ENCODE data around the gene SHISAL2A.
A peak's percentile ranks its signal among the peaks of the same experiment; 100 is the strongest.

The SHISAL2A gene

DNA sequence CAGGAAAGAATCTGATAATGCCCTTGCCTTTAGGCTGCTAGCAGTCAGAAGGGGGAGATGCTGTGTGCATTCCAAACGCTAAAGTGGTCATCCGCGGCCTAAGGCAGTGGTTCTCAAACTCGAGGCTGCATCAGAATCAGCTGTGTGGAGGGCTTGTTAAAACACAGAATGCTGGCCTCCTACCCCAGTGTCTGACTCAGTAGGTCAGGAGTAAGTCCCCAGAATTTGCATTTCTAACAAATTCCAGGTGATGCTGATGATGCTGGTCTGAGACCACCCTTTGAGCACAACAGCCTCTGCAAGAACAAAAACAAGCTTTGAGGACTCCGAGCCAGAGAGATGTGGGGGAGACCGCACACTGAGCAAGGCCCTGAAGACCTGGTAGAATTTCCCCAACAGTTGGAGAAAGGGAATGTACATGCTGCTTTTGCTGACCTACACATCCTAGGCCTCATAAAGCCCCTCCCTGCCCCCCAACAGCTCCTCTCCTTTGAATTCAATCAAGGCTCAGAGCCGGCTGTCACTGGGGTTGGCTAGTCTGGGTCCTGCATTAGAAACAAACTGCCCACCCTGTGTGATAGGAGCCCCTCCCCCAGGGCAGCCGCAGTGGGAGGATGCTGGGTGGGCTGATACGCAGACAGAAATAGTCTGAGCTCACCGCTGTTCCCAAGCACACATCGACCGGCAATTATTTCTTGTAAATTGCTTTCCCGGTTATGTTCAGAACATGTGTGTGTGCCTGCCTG lies 27.1 kb downstream of the SHISAL2A start:
- DNase-seq (ENCODE audit: low spot score), result no peak

DNA sequence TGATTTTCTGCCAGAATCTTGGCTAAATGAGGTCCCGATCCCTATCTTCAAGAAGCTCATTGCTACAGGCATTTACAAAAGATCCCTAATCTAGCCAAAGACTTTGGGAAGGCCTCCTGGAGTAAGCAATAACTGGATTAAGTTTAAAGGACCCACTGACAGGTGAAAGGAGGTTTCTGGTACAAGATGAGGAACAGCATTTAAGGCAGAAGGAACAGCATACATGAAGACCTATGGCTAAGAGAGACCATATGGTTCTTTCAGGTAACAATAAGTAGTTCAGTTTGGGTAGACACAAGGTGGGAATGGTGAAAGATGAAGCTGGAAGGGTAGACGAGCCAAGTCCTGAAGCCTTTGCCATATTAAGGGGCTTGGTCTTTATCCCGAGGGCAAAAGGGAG lies 27.8 kb downstream of the SHISAL2A start:
- no peak for DNase-seq (ENCODE audit: low spot score)

DNA sequence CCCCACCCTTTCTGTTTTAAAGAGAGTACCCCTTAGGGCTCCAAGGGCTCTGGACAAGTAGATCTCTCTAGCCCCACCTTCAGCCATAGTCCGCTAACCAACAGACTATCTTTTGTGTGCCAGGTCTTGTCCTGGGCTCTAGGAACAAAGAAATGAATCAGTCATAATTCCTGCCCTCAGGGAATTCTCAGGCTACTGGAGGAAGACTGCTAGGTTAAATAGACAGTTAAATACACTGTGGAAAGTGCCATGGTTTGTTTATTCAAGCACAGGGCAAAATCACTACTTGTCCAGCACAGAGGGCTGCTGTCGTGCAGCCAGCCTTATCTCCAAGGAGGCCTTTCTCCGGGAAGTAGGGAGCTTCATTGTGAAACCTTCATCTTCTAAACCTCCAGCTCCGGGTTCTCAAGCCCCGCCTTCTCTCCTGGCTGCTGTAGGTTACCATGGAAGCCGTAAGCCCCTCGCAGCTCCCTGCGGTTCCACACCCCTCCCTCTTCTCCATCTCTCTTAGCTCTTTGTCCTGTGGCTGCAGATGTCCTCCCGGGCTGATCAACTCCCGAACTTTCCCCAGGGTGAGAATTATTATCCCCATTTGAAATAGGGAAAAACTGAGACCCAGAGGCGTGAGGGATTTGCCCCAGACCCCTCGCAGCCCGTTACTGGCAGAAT lies 29.8 kb downstream of the SHISAL2A start:
- no peak for DNase-seq (ENCODE audit: low spot score)

DNA sequence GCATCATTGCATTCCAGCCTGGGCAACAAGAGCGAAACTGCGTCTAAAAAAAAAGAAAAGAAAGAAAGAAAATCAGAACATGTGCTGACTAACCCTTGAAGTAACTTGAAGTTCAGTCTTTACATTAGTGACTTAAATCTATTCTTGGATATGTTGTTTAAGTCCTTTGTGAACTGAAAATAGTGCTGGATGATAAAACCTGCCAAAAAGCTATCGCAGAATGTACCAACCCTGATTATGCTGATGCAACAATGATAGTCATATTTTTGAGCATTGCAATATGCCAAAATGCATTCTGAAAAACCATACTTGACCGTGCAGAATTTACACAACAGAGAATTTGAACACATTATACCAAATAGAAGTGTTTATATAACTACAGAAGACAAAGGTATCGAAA lies 30.7 kb downstream of the SHISAL2A start:
- no peak for DNase-seq (ENCODE audit: low spot score)

DNA sequence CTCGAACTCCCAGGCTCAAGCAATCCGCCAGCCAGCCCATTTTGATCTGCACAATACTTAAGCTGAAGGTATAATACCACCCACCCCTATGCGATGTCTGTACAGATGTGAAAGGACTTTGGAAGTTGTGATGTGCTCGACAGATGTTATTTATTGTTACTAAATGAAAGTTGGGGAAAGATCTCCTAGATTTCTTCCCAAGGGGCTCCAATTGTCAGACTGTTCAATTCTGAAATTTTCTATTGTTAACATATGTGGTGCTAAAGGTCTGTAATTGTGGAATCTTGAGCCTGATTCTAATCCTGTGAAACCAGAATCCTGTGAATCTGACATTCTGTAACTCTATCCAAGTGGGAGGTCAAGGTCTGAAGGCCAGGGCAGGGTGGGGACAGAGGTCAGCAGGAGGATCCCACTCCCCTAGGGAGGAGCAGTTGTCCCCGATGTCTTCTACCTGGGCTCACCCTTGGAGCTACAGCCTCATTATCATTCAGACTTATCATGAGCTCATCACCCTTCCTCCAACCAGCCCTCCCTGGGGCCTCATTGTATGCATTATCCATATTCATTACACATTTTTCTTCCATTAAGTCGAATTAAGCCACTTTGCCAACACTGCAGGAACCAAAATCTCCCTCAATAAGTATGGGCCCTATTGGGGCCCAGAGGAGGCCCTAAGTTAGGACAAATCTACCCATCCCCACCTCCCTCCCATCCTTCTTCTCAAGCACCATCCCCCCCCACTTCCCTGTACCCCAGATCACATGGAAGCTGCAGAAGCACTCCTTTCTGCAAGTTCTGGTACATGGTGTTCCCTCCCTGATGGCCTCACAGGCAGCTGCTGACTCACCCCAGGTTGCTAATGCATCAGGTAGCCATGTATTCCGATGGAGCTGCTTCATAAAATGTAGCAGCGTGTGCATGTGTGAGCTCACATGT lies 32.3 kb downstream of the SHISAL2A start:
- no peak for DNase-seq (ENCODE audit: low spot score)

DNA sequence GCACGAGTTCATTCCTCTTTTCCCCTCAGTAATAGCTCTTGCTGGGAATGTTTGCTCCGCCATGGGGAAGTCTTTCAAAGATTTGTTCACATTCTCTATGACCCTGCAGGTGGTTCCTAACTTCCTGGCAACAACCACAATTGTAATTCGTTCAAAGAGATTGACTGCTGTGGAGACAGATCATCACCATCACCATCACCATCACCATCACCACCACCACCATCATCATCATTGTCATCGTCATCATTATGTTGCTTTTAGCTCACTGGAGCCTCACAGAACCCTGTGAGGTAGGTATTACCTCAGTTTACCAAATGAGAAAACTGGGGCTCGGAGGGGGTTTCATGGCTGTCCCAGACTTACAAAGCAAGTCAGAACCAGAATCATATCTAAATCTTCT lies 34.3 kb downstream of the SHISAL2A start:
- DNase-seq (ENCODE audit: low spot score), result no peak

DNA sequence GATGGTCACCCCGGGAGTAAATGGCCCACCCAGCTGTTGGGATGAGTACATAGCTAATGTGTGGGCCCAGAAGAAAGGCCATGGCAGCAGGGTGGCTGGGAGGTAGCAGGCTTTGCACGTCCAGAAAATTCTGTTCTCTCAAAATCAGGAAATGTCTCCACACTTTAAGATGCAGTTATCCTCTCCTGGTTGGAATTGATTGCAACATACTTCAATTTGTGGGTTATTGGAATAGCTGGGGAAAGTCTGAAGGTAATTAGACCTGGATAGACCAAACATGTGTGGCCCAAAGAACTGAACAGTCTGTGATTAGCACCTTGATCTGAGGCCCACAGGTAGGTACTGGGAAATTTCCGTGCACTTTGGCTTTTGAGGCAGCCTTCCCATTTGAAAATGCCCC lies 35.0 kb downstream of the SHISAL2A start:
- DNase-seq (ENCODE audit: low spot score), result no peak

DNA sequence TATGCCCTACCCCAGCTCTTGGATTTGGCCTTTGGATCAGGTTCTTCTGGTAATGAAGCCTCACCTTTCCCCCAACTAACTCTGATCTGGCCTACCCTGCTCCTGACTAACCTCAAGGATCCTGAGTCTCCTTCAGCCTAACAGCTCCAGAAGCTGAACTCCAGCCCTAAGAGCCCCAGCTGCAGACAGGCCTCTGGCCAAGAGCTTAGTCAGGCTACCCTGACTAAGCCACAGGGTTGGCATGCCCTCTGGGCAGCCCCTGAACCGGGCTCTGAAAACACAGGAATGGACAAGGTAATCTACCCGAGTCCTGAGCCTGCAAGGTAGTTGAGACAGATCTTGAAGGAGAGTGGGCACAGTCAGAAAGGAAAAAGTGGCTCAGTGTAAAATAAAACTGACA lies 35.7 kb downstream of the SHISAL2A start:
- no peak for DNase-seq (ENCODE audit: low spot score)

DNA sequence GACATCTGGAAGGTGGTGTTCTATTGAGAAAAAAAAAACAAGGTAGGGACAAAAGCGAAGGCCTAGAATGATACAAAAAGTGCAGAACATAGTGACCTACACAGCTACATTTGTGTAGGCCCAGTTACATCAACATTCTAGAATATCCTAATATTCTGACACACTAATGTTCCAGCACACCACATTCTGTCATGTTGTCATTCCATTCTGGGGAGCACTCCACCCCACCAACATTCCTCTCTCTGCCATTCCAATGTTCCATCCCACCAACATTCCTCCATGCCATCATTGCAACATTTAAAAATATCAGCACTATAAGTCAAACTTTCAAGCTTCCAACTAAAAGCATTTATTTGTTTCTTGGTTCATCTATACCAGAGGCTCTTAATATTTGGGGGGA lies 36.7 kb downstream of the SHISAL2A start:
- DNase-seq (ENCODE audit: low spot score), result no peak

DNA sequence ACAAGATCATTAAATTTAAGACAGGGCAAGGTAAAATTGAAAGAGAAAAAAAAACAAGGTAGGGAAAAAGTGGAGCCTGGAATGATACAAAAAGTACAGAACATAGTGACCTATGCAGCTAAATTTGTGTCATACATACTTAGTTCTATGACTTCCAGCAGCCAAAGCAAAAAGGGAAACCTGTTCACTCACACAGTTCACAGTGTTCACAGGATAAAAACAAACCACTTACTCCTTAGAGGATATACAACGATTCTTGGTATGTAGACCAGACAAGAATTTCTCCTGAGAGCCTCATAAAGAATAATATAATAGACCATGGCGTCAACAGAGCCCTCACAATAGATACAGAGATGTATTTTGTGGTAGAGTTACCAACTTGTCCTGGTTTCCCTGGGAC lies 37.6 kb downstream of the SHISAL2A start:
- no peak for DNase-seq (ENCODE audit: low spot score)

DNA sequence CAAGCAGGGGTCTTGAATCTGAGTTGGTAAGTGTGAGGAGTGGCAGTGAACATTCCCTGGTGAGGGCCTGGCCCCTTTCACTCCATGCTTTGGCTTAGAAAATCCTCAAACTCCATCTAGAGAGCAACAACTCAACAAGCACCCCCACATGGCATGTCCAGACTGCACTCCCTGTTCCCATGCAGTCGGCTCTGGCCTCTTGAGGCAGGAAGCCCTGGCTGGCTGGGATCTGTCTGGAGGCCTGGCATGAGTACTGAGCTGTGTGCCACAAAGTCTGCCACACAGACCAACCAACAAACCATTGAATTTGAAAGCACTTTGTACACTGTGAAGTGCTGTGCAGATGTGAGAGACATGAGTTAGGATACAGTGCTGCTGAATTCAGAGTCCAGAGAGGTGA lies 40.0 kb downstream of the SHISAL2A start:
- no peak for DNase-seq (ENCODE audit: low spot score)

DNA sequence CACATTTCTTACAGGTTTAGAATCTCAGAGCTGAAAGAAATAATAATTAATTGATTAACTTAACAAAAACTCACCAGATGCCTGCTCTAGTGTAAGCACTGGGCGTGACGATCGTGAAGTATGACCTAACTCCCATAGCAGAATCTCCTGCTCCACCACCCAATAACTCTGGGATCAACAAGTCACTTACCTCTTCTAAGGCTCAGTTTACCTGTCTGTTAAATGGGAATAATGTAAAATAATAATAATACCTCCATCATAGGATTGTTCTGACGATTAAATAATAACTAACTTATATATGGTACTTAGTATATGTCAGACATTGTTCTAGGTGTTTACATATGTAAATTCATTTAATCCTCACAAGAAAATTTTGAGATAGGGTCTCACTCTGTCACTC lies 40.5 kb downstream of the SHISAL2A start:
- DNase-seq (ENCODE audit: low spot score), result no peak

DNA sequence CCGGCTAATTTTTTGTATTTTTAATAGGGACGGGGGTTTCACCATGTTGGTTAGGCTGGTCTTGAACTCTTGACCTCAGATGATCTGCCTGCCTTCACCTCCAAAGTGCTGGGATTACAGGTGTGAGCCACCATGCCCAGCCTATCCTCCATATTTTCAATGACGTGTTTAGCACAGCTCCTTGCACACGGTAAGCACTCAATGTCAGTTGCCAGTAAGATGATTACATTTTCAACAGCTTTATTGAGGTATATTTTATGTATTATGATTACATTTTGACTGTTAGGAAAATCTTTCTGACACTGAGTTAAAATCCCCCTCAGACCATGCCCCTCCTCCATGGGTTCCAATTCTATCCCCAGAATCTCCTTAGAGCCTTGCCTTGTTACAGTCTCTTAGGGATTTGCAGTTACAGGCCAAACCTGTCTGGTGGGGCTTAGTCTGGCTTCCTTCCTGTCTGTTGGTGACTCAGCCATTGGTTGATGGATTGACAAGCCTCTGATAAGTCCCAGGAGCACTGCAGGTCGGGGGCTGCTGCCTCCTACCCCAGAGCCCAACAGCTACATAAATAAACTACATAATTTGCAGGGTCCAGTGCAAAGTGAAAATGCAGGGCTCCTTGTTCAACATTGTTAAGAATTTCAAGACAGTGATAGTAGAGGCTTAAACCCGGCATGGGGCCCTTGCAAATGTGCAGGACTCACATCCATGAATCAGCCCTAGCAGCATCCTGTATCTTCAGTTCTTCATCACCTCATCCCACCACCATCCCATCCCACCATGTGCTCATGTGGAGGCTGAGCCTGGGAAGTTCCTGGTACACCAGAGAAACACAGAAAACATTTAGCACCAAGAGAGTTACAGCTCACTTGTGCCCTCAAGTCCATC lies 41.8 kb downstream of the SHISAL2A start:
- DNase-seq (ENCODE audit: low spot score), result peak; percentile 71

DNA sequence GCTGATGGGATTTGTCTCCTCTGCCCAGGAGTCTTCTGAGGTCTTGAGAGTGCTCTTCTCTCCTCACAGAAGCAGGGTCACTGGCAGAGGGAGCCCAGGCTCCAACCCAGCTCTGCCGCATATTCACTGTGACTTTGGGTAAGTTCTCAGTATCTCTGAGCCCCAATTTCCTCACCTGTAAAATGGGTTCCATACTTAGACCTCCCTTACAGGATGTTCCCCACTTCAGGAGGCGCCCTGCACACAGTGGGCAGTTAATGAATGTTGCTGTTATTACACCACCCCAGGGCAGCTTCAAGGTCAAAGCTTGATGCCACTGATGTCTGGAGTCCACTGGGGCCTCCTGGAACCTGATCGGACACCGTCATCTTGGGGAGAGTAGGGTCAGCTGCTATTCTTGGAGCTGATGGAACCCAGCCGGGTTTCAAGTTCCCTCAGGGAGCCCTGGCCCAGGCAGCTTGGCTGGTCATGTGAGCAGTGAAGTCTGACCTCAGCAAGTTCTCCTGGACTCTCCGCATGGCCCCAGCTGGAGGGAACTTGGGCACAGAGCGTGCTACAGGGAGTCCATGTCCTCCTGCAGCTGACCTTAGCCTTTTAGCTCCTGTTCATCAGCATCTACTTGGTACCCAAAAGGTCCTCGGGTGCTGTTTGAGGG lies 43.4 kb downstream of the SHISAL2A start:
- DNase-seq (ENCODE audit: low spot score), result no peak

DNA sequence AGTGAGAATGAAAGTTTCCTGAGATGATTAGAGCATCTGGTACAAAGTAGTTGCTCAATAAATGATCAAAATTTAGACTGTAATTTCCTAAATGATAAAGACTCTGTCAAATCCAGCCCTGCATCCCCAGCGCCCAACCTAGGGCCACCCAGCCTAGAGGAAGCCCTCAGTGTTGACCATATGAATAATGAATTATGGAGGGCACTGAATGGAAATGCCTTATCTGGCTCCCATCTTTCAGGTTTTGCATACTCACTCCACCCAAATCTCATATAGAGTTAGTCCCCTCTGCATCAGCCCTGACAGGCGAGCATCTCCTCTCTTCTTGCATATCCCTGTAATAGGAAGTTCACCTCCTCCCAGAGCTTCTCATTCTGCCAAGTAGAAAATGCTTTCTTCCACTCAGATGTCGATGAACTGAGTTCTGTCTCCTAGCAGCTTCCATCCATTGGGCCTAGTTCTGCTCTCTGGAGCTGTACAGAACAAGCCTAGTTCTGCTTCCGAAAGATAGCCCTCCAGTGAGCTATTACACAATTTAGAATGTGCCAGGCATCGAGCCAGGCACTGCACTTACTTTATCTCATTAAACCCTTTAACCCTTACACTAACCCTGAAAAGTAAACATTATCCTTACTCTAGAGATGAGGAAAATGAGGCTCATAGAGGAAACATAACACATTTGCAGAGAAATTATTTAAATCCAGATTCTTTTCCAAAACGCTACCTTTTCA lies 44.3 kb downstream of the SHISAL2A start:
- no peak for DNase-seq (ENCODE audit: low spot score)

DNA sequence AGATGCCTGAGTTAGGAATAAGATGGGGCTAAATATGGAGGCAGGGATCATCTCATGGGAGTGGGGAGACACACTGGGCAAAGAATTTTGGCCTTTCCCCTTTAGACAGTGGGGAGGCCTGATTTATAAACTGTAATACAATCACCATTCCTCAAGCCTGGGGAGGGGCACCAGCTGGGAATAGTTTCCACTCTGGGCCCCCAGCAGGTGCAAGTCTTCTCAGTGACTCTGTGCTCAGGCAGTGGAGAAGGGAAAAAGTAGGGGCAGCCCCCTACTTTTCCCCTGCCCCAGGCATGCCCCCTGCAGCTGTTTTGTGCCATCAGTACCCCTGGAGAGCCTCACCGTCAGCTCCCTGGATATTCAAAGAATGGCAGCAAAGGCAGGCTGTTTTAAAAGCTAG lies 46.1 kb downstream of the SHISAL2A start:
- DNase-seq (ENCODE audit: low spot score), result no peak

DNA sequence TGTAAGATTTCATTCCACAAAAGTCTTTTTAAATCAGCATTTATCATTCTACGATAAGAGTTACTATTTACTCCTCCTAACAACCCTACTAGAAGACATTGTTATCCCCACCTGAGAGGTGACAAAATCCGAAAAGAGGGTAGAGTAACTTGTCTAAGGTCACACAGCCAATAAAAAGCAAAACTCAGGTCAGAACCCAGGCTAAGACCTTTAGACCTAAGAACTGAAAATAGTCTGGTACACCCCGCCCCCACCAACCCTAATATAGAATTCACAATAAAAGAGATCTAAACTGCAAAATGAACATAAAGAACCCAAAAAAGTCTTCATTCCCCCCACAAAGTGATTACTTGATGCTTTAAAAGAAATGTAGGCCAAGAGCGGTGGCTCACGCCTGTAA lies 46.5 kb downstream of the SHISAL2A start:
- no peak for DNase-seq (ENCODE audit: low spot score)

DNA sequence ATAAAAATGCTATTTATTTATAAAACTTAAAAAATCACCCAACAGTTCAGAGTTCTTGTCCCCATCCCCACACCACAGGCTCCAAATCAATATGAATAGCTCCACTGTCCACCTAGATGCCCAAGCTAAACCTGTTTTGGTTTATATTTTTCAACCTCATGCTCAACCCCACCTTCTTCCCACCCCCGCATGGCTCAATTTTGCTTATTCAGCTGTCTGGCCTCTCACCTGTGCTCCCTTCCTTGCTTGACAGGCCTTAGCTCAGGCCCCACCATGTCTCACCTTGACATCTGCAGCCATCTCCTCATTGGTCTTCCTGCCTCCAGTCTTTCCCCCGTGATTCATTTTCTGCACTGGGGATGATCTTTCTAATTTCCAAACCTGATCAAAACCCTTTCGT lies 47.4 kb downstream of the SHISAL2A start:
- no peak for DNase-seq (ENCODE audit: low spot score)

DNA sequence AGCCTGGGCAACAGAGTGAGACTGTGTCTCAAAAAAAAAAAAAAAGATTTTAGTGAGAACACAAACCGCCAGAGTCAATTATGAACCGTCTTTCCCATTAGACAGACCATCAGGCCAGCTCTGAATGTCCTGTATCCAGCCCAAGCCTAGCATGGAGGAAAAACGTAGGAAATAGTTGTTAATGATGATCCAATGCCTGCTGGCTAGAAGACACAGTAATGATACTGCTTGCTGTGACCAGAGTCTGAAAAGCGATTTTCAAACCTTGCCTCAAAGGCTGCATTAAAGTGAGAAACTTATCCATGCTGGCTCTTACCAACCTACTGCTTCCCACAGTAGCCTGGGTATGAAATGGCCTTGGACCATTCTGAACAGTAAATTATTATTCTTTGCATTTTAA lies 48.2 kb downstream of the SHISAL2A start:
- no peak for DNase-seq (ENCODE audit: low spot score)

DNA sequence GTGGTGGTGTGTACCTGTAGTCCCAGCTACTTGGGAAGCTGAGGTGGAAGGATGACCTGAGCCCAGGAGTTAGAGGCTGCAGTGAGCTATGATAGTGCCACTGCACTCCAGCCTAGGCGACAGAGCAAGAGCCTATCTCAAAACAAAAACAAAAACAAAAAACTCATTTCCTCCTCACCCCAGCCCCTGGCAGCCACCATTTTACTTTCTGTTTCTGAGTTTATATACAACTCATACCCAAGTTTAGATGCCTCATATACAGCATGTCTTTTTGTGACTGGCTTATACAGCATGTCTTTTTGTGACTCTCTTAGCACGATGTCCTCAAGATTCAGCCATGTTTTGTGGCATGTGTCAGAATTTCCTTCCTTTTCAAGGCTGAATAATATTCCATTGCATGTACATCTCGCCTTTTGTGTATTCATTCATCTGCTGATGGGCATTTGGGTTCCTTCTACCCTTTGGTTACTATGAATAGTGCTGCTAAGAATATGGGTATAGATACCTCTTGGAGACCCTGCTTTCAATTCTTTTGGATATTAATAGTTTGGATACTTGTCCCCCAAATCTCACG lies 50.5 kb downstream of the SHISAL2A start:
- no peak for DNase-seq (ENCODE audit: low spot score)

Measured in kidney capillary endothelial cell (primary cell).